ENCODE data around the gene KCNF1.

Gene KCNF1, protein sequence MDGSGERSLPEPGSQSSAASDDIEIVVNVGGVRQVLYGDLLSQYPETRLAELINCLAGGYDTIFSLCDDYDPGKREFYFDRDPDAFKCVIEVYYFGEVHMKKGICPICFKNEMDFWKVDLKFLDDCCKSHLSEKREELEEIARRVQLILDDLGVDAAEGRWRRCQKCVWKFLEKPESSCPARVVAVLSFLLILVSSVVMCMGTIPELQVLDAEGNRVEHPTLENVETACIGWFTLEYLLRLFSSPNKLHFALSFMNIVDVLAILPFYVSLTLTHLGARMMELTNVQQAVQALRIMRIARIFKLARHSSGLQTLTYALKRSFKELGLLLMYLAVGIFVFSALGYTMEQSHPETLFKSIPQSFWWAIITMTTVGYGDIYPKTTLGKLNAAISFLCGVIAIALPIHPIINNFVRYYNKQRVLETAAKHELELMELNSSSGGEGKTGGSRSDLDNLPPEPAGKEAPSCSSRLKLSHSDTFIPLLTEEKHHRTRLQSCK

DNA sequence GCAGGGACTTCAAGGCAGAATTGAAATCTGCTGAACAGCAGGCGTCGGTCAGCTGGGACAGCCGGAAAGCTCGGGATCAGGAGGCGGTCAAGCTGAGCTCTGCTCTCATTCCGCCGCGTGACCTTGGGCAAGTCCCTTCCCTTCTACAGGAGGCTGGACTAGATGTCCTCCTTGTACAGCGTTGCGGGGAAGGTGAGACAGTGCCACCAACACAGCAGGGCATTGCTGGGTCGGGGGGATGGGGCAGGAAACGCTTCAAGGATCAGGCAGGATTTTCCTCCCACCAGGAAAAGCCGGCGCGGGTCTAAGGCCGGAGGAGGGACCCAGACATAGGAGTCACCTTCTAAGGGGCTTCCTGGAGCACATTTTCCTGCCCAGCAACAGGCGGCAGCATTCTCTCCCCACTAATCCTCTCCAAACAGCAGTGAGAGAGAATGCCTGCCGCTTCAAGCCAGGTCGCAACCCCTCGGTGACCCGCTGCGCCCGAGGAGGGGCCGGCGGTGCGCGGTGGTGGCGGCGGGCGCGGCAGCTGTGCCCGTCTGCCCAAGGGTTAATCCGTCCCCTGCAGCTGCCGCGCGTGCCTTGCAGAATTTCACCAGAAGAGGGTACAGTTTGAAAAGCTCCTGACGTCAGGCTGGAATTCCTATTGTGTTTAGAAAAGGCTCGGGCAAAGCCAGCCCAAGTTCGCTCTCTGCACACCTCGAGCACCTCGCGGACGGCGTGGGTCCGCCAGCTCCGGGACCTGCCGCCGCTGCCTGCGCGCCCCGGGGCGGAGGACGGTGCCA is at the start of gene KCNF1:
TSS of gene KCNF1 (plus strand) at position 644 of the 785 bp plus-strand sequence. CDS start 493 bp downstream, outside the sequence.
- DNase-seq (ENCODE audit: low read depth), result no peak

DNA sequence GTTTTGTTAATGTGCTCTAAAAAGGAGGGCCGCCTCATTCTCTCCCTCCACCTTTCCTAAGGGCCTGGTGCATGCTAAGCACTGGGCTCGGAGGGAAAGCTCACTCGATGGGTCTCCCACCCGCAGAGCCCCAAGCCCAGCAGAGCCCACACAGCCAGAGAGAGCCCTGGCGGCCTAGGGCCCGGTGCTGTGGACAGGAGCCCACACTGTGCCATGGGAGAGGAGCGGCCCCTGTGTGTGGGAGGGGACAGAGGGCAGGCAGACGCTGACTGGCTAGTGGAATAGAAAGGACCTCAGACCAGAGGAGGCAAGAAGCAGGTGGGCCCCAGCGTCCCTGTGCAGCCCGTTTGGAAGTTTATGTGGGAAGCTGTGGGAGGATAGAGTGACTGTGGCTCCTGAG is 49.4 kb upstream of the KCNF1 start:
- no peak for DNase-seq (ENCODE audit: low read depth)

DNA sequence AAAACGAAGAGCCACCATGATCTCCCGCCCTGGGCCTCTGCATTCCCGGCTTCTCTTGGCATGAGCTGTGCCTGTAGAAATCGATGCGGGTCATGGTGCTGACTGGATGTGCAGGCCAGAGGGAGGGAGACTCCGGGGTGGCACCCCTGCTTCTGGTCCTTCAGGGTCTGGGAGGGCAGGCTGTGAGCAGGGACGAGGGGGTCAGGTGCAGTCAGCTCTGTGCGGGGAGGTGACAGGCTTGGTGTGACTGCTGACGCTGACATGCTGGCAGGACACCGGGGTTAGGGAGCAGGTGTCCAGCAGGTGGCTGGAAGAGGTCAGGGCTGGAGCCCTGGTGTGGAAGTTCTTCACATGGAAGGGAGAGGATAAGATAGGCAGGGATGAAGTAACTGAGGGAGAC is 48.7 kb upstream of the KCNF1 start:
- DNase-seq (ENCODE audit: low read depth), result no peak

DNA sequence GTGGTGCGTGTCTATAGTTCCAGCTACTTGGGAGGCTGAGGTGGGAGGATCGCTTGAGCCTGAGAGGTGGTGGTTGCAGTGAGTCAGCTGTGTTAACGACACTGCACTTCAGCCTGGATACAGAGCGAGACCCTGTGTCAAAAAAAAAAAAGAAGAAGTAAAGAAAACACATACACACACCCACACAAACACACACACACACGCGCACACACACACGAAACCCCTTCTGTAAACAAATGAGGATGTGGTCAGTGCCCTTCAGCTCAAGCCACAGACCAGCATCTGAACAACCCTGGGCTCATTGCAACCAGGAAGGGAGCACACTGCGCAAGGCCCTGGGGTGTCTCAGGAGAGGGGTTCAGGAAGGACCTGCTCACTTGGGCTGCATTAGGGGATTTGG is 47.9 kb upstream of the KCNF1 start:
- no peak for DNase-seq (ENCODE audit: low read depth)

DNA sequence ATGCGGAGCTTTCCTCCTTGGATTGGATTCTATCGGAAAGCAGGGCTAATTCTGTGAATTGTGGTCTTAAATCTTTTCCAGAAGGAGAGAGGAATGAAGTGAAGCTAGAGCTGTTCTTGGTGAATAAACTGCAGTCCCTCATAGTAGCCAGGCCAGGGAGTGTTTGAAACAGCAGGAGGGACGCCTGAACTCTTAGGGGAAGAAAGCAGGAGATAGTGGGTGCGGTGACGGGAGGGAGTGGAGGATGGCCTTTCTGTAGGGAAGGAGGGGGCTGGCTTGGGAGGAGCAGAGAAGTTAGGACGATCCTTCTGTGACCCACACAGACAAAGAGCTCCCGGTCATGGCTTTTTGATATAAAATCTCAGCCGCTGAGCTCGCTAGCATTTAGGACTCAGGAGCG is 47.5 kb upstream of the KCNF1 start:
- no peak for DNase-seq (ENCODE audit: low read depth)

DNA sequence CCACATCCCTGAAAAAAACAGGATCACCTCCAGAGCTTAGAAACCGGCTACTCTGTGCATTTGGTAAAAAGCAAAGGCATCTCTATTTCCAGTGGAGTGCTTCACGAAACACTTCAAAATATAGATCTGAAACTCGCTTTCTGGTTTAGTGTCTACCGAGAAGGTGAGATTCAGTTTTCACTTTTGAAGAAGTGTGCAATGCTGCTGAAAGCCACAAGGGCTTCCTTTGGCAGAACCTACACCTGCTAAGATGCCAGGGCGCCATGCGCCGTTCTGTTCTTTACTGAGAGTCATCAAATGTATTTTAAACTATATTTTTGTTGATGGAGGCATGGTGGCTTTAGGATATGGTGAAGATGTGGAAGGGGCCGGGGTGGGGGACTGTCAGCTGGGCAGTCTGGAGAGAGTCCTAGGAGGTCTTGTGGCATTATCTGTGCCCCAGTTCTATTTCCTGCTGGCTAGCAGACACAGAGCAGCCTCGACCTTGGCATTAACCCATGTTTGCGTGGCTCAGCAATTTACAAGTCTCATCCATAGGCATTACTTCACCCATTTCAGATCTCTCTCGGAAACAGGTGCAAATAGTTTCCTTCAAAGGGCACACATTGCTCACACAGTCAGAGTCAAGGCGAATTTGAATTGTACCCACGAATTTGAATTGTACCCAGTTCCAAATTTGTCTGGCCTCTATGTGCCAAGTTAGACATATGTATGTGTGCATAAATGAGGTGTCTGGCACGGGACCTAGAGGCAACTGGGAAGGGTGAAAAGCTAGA is 46.7 kb upstream of the KCNF1 start:
- no peak for DNase-seq (ENCODE audit: low read depth)

DNA sequence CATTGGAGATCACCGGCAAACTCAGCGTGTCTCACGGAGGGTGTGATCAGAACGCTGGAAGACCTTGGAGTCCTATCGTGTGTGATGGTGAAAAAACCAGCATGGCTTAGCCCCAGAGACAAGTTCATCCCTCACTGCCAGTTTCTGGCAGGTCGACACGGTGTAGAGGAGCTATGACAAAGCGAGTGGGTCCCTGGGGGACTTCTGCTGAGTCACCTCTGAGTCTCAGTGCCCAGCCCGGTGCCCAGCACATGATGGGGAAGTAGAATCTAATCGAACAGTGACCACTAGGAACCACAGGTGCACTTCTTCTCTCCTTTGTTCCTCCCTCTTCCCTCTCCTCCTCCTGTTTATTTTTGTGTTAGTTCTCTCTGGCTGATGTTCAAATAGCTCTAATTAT is 45.9 kb upstream of the KCNF1 start:
- no peak for DNase-seq (ENCODE audit: low read depth)

DNA sequence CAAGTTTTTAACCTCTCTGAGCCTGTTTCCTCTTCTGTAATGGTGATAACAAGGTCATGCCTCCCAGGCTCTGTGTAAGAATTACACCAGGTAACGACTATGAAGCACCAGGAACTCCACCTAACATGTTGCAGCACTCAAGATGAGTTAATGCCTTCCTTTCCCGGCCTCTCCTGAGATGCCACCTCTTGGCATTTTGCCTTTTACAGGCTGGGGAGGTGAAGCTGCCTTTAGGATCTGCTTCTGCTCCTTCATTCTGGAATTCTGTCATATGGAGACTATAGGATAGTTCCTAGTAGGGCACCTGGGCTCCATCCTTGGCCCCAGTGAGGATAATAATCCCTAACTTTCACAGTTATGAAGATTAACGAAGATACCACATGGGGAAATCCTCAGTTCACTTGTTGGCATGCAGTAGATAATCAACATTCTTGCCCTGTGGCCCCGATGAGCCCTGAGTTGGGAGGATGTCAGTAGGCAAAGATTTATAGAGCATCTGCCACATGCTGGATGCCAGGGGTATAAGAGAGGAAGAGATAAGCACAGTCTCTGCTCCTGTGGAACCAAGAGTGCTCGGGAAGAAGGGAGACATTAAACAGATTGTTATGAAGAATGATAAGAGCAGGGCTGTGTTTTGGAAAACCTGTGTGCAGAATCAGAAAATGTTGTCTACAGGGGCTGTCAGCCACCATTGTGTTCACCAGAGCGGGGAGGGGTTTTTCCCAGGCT is 43.9 kb upstream of the KCNF1 start:
- DNase-seq (ENCODE audit: low read depth), result no peak

DNA sequence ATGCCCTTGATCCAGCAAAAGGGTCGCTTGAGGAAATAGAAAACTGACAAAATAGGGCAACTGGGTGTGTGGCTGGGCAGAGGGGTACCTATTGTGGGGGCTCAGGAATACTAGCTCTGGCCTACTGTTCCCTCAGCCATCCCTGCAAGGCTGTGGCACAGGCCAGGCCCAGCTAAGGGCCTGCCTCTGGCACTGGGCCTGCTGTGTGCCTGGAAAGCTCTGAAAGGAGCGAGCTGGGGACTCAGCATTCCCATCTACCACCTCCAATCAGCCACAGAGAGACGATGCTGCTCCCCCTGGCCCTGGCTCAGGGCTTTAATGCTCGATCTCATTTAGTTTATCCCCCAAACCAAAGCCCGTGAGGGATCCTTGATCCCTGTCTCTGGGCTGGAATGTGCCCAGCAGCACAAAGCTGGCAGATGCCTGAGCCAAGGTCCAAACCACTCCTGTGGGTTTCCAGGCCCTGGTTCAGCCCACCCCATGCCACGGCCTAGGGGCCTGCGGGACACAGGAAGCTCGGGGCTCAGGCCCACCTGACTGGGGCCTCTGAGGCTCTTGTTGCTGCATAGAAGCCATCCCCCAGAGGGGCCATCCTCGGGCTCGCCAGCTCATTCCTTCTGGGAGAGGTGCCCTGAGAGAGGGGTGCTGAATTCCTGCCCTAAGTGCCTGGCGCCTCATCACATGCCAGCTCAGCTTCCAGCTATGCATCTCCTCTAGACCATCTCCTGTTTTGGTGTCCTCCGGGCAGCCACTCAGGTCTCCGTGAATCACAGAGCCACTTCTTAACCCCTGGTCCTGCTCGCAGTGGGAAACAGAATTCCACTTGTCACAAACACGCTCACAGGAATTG is 43.0 kb upstream of the KCNF1 start:
- DNase-seq (ENCODE audit: low read depth), result no peak

DNA sequence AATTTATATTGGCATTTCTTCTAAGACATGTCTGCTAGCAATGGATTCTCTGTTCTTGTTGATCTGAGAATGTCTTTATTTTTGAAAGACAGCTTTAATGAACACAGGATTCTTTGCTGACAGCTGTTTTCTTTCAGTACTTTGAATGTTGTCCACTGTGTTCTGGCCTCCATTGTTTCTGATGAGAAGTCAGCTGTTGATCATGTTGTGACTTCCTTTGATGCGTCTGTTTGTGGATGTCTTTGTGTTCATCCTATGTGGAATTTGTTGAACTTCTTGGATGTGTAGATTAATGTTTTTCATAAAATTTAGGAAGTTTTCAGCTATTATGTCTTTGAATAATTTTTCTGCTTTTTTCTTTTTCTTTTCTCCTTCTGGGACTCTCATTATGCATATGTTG is 39.8 kb upstream of the KCNF1 start:
- DNase-seq (ENCODE audit: low read depth), result no peak

DNA sequence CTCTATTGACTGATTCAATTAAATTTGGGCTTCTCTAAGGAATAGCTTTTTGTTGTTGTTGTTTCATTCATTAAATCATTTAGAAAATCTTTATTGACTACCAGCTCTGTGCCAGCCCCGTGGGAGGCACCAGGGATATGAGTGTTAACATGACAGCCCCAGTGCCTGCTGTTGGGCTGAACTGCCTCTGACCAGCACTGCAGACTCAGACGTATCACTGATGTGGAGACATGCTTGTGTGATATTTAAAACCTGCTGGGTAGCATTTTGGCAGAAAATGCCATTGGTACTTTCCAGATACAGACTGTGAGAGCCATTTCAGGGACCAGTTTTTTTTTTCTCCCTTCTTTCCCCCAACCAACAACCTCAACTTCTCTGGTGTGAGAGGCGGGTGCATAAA is 38.6 kb upstream of the KCNF1 start:
- DNase-seq (ENCODE audit: low read depth), result no peak

DNA sequence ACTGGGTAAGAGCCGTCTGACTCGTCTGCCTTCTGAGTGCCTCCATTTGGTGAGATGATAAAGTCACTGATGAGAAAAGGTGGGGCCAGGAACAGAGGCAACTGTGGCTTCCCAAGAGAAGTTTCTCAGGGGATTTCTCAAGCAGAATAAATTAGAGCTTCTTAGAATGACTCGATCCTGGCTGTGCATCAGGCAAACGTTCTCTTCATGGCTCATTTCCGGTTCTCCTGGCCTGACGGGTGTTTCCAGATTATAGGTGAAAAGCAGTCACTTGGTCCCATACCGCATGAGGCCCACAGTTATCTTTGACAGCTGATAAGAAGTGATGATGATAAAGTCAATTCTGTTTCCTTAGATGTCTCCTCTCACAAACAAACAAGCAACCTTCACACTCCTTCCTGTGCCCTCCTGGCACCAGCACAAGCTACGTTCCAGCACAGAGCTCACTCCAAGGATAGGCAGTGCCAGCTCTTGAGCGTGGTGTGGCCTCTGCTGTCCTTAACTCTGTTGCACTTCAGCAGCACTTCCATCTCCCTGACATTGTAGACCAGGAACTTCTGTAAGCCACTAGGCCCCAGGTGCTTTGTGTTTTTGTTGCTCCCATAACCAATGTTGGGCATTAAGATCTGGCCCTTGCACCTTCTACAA is 37.8 kb upstream of the KCNF1 start:
- DNase-seq (ENCODE audit: low read depth), result no peak

DNA sequence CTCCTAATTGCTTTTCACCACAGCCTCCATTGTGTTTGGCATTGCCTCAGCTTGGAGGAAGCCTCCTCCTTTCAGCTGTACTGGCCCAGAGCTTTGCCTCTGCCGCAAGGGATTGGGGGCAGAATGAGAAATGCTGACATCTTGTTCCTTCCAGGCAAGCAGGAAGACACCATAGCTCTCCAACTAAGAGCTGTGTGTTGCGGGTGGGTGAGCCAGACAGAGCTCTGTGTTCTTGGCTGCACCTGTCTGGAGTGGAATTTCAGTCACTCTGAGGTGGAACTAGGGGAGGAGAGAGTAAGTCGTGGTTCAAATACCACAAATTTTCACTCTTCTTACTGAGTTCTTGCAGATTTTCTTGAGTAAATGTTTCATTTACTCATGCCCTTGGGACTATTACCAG is 36.6 kb upstream of the KCNF1 start:
- no peak for DNase-seq (ENCODE audit: low read depth)

DNA sequence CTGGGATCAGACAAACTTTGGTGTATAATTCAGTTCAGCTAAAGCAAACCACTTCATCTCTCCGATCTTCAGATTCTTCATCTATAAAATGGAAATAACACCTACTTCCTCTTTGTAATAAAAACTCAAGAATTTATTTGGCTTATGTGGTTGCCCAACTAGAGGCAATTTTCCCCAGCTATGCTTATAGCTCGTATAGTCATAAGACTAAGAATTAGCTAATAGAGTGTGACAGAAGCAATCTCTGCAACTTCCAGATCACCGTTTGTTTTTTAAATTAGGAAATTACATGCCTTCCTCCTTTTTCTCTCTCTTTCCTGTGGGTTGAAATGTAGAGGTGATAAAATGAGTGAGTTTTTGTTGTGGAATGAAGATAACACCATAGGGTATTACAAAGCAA is 35.3 kb upstream of the KCNF1 start:
- no peak for DNase-seq (ENCODE audit: low read depth)

DNA sequence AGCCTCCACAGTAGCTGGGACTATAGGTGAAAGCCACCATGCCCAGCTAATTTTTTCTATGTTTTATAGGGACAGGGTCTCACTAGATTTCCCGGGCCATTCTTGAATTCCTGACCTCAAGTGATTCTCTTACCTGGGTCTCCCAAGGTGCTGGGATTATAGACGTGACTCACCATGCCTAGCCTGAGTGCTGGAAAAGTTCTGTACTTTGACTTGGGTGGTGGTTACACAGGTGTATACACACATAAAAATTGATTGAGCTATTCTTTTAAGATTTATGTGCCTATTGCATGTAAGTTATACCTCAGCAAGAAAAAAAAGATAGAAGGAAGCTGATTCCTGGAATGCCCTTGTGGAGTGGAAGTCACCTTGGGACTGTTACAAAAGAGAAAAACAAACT is 34.8 kb upstream of the KCNF1 start:
- no peak for DNase-seq (ENCODE audit: low read depth)

DNA sequence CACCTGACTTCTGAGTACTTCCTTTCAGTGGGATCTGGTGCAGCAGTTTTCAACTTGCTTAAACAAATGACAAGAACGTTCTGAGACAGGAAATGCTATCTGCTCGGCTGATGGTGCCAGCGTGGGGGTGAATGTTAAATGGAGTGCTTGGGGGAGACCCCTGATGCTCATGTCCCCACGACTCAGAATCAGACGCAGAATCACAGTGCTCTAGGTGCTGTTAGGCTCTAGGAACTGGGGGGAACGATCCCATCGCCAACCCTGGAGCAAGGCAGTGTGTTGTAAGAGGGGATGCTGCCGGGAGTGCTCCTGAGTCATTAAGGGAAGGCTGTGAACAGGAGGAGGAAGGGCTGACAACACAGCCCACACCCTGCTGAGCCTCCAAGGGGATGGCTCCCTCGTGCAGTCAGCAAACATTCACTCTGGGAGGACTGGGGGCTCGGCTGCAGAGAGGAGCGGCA is 34.1 kb upstream of the KCNF1 start:
- DNase-seq (ENCODE audit: low read depth), result no peak

DNA sequence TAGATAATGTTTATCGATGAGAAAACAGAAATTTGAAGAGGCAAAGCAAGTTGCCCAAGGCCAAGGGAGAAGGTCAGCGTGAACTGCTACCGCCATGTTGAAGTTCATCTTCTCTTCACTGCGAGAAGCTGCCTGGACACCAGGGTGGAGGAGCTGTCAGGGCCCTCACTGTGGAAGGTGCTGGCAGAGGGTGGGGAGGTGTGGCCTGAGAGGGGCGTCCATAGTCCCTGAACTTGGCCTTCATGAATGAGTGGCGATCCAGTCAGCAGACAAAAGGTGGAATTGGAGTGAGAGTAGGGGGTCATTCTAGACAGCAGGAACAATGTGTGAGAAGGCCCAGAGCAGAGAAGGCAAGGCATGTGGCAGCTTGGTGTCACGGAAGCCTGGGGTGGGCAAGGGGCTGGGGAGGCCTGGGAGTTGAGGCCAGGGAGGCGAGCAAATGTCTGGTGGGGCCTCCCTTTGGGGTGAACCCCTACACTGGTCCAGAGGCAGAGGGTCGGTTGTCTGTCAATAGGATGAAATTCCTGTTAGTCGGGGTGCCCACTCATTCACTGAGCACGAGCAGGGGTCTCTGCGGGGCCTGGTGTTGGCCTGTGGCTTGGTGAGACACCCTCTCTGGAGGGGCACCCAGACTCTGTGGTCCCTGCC is 33.3 kb upstream of the KCNF1 start:
- no peak for DNase-seq (ENCODE audit: low read depth)

DNA sequence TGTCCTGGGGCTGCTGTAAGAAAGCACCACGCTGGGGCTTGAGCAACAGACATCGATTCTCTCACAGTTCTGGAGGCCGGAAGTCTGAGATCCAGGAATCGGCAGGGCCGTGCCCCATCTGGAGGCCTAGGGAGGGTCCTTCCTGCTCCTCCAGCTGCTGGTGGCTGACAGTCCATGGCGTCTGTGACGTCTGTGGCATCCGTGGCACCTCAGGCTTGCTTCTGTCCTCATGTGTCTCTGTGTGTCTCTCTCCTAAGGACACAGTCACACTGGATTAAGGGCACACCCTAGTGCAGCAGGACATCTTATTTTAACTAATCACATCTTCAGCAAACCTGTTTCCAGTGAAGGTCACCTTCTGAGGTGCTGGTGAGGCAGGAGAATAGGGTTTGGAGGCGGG is 32.6 kb upstream of the KCNF1 start:
- no peak for DNase-seq (ENCODE audit: low read depth)
